ENCODE results near the gene TRIM9. TPM values are rescaled to one million over a fixed set of nuclear protein-coding genes. Genes with fewer than 3 reads are reported as not detected.
A peak's percentile ranks its signal among the peaks of the same experiment; 100 is the strongest.

TRIM9 gene
- total RNA-seq, 3 donors from 2014 or later, result 0.72 to 8.7 (median 3.9) TPM

GRCh38 chr14:50931559-50931958 is 163.3 kb downstream of the TRIM9 start:
- no peak for DNase-seq
- intact Hi-C loops (cut with DNase I, micrococcal nuclease), result no loop called here
- no peaks in the 10 kb centered on the region for H3K4me1 ChIP-seq (ENCODE audit: low read depth)
- H3K4me3 ChIP-seq, result no peak overlapping the region
- H3K36me3 ChIP-seq (ENCODE audit: low read depth), result no peaks in the 10 kb centered on the region
- TF ChIP-seq CTCF (IDR thresholded peaks at IDR 0.05), result no peak
- ATAC-seq, result no peak
- H3K9me3 ChIP-seq, result no peaks in the 10 kb centered on the region

- DNase-seq (no peak), ATAC-seq (no peak)
- no peak for TF ChIP-seq CTCF (IDR thresholded peaks at IDR 0.05)
- Histone ChIP-seq H3K4me1 (ENCODE audit: low read depth) (no peaks in the 10 kb centered on the region), H3K36me3 (ENCODE audit: low read depth) (no peaks in the 10 kb centered on the region), H3K4me3 (no peak overlapping the region), H3K9me3 (no peaks in the 10 kb centered on the region)
- intact Hi-C loops (cut with DNase I, micrococcal nuclease), result no loop called here
These were observed 165.4 kb downstream of the TRIM9 start for GRCh38 chr14:50929506-50929905.

- no peak for TF ChIP-seq CTCF (IDR thresholded peaks at IDR 0.05)
- Histone ChIP-seq H3K4me3 (no peak overlapping the region), H3K9me3 (no peaks in the 10 kb centered on the region), H3K36me3 (ENCODE audit: low read depth) (no peaks in the 10 kb centered on the region), H3K4me1 (ENCODE audit: low read depth) (no peaks in the 10 kb centered on the region)
- no peak for DNase-seq
- intact Hi-C loops (cut with DNase I, micrococcal nuclease), result no loop called here
- peak; percentile 41 for ATAC-seq
These were observed 166.8 kb downstream of the TRIM9 start for GRCh38 chr14:50928002-50928635.

GRCh38 chr14:50926851-50927386 is 168.0 kb downstream of the TRIM9 start:
- DNase-seq (no peak), ATAC-seq (no peak)
- TF ChIP-seq CTCF (IDR thresholded peaks at IDR 0.05), result no peak
- H3K36me3 ChIP-seq (ENCODE audit: low read depth), result no peaks in the 10 kb centered on the region
- intact Hi-C loops (cut with DNase I, micrococcal nuclease), result no loop called here
- H3K4me3 ChIP-seq, result no peak overlapping the region
- H3K9me3 ChIP-seq, result no peaks in the 10 kb centered on the region
- no peaks in the 10 kb centered on the region for H3K4me1 ChIP-seq (ENCODE audit: low read depth)

Other genes with a start within 250 kb of the TRIM9 start
- 10 to 100 TPM in 2 of 3 donors, 1 to 10 TPM in 1; 3.1 to 16.2 (median 14.2) TPM for gene ABHD12B, start 223.1 kb downstream of the TRIM9 start, total RNA-seq
- gene PYGL, start 150.6 kb downstream of the TRIM9 start, total RNA-seq, result 10 to 100 TPM; 31.0 to 43.7 (median 41.4) TPM
- gene TMX1, start 145.1 kb upstream of the TRIM9 start, total RNA-seq, result 10 to 100 TPM; 29.9 to 31.9 (median 30.1) TPM

Measured in mucosa of descending colon (tissue), 3 donors.